HFFc6 (cell line): Measurements from ENCODE around the gene GDF3. TPM values are rescaled to one million over a fixed set of nuclear protein-coding genes. Genes with fewer than 3 reads are reported as not detected.
A peak's percentile ranks its signal among the peaks of the same experiment; 100 is the strongest.
"Not testable (repeated sequence)": the region's sequence is repeated elsewhere in the genome, so short reads cannot be mapped to it uniquely, and the experiment has no call there.

ENCODE experiments used
- DNase-seq: peaks from one replicate; pipeline ENCODE4 v3.0.0-alpha.2; 2018
- H3K27ac Mint-ChIP-seq: 2 replicates; pipeline ENCODE4 v1.8.0; 2020; ENCODE audit warnings: mild to moderate bottlenecking, mixed read lengths
- H3K27me3 Mint-ChIP-seq: 2 replicates; pipeline ENCODE4 v1.8.0; 2021; ENCODE audit warnings: mild to moderate bottlenecking, moderate library complexity, mixed read lengths; ENCODE audit not compliant: insufficient read depth
- H3K36me3 Mint-ChIP-seq: 2 replicates; pipeline ENCODE4 v1.8.0; 2021; ENCODE audit warnings: low read depth, mixed read lengths
- H3K4me1 Mint-ChIP-seq: 2 replicates; pipeline ENCODE4 v1.8.0; 2020; ENCODE audit warnings: low read depth, mixed read lengths
- H3K4me3 Mint-ChIP-seq: 2 replicates; pipeline ENCODE4 v1.8.0; 2020; ENCODE audit warnings: mild to moderate bottlenecking, moderate library complexity, mixed read lengths
- H3K9me3 Mint-ChIP-seq: 2 replicates; pipeline ENCODE4 v1.8.0; 2020; ENCODE audit warnings: mild to moderate bottlenecking, mixed read lengths
- CTCF ChIP-seq: fragments of 200-600 bp; sonication (generic); IDR thresholded peaks from 2 replicates; pipeline ENCODE4 v1.5.0; 2021; ENCODE audit warnings: antibody characterized with exemption, mild to moderate bottlenecking
- total RNA-seq, 6 experiments: library from RNA; stranded (reverse); fragmentation: NEBNext Ultra II Directional; extraction: Animal tissue kit (Norgen Biotek cat#: 25700); gene quantifications; 2 replicates in 1 of 6; 3 replicates in 5 of 6; pipeline ENCODE4 v1.2.3, GENCODE V29; 2021

The GDF3 gene
- total RNA-seq, 6 experiments from 2014 or later = not detected

- no peak overlapping the region for H3K27ac Mint-ChIP-seq
- peak; percentile 22 for DNase-seq
- H3K36me3 Mint-ChIP-seq = no peaks in the 10 kb centered on the region
- H3K4me1 Mint-ChIP-seq = no peaks in the 10 kb centered on the region
- H3K9me3 Mint-ChIP-seq = no peaks in the 10 kb centered on the region
- TF ChIP-seq CTCF = peak; percentile 95
- H3K27me3 Mint-ChIP-seq = no peaks in the 10 kb centered on the region; the same call in 1 of the 2 replicates
- H3K4me3 Mint-ChIP-seq = no peak overlapping the region
Measured at GRCh38 chr12:7645395-7646177, 50.0 kb downstream of the GDF3 start.

- Mint-ChIP-seq H3K36me3 (no peaks in the 10 kb centered on the region), H3K4me1 (peaks cover 13% of the 10 kb centered on the region), H3K27me3 (no peaks in the 10 kb centered on the region; the same call in 1 of the 2 replicates), H3K4me3 (no peak overlapping the region), H3K27ac (no peak overlapping the region), H3K9me3 (no peaks in the 10 kb centered on the region)
- peak; percentile 26 for DNase-seq
- TF ChIP-seq CTCF = peak; percentile 85
Measured at GRCh38 chr12:7642876-7643309, 52.7 kb downstream of the GDF3 start.

GRCh38 chr12:7642287-7642686, 53.3 kb downstream of the GDF3 start:
- no peaks in the 10 kb centered on the region for H3K36me3 Mint-ChIP-seq
- no peak overlapping the region for H3K4me3 Mint-ChIP-seq
- H3K27me3 Mint-ChIP-seq = no peaks in the 10 kb centered on the region; the same call in 1 of the 2 replicates
- H3K9me3 Mint-ChIP-seq = no peaks in the 10 kb centered on the region
- H3K4me1 Mint-ChIP-seq = peaks cover 13% of the 10 kb centered on the region
- TF ChIP-seq CTCF = no peak
- H3K27ac Mint-ChIP-seq = no peak overlapping the region
- DNase-seq = no peak

- H3K9me3 Mint-ChIP-seq, H3K36me3 Mint-ChIP-seq, H3K27ac Mint-ChIP-seq, H3K27me3 Mint-ChIP-seq, DNase-seq: not testable (repeated sequence)
- peaks cover 13% of the 10 kb centered on the region for H3K4me1 Mint-ChIP-seq
- H3K4me3 Mint-ChIP-seq = peak overlapping the region; percentile 58
Measured at GRCh38 chr12:7640123-7640995, 55.2 kb downstream of the GDF3 start.

Other genes starting within 250 kb of the GDF3 start
- under 1 TPM in 1 of 6 experiments, not detected in 5; 0.07 TPM for gene CD163, start 192.0 kb downstream of the GDF3 start, total RNA-seq
- gene APOBEC1, start 29.9 kb downstream of the GDF3 start, total RNA-seq = not detected
- gene DPPA3, start 15.7 kb upstream of the GDF3 start, total RNA-seq = not detected
- not detected for gene CLEC4C, start 51.6 kb upstream of the GDF3 start, total RNA-seq
- gene NANOGNB, start 69.4 kb upstream of the GDF3 start, total RNA-seq = not detected
- gene NANOG, start 93.6 kb upstream of the GDF3 start, total RNA-seq = not detected
- under 1 TPM in 1 of 6 experiments, not detected in 5; 0.07 TPM for gene SLC2A14, start 177.1 kb upstream of the GDF3 start, total RNA-seq
- 10 to 100 TPM; 37.0 to 50.5 (median 38.5) TPM for gene SLC2A3, start 240.4 kb upstream of the GDF3 start, total RNA-seq